HG03103 (cell line): ENCODE data around the gene SPATA25.

ENCODE experiments used
- ATAC-seq: cut with Tn5 transposase; IDR thresholded peaks from one replicate; pipeline ENCODE4 v1.9.1; 2021; ENCODE audit warnings: low read depth; ENCODE audit not compliant: unreplicated experiment

SPATA25 gene

GRCh38 chr20:45873409-45874103 is 13.9 kb downstream of the SPATA25 start:
- no peak for ATAC-seq

DNA sequence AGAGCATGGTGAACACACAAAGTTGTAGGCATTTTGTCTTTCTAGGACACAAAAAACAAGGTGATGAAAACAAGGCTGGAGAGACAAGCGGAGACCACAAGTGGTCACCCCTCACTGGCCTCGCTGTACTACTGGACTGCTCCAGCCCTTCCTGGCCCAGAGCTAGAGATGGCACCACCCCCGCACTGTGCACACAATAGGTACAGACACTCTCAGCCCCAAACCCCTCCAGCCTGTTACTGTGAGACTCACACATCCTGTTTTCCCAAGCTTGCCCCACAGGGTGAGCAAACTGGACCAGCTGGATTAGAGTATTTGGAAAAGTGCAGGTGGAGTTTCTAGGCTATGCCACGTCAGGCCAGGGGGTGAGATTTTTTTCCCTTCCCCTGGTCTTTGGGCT is 14.8 kb downstream of the SPATA25 start:
- no peak for ATAC-seq

DNA sequence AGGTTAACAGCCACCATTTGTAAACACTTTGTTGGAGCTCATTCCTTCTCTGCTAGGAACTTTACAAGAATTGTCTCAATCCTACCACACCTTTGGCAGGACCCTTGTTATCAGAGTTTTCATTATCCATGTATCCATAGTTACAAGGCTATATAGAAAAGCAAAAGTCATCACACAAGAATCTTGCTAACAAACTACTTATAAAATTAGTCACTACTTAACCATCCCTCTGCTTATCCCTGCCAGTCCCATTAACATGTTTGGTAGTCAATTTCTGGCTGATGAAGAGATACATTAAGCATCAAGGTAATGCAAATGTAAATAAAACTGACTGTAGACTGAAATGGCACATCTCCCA is 19.6 kb downstream of the SPATA25 start:
- no peak for ATAC-seq

DNA sequence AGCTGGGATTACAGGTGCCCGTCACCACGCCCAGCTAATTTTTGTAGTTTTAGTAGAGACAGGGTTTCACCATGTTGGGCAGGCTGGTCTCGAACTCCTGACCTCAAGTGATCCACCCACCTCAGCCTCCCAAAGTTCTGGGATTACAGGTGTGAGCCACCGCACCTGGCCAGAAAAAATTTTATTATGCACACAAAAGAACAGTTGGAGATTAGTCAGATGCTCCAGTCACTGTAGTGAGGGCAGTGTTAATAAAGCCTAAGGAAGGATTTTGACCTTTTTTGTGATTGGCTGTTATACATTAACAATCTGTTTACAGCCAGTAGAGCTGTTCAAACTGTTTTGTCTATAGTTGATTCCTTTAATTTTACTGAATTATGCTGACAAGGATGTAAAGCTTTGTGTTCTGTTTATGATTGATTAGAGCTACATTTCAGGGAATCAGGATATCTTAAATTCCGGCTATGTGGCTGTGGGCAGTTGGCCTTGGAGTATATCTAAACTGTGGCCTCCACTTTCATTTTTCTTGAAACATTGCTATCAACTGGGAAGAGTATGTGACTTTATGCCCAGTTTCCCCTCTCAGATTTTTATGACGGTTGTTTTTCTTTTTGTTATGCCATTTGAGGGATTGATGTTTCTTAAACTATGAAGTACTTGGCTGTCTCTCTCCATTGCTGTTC is 20.1 kb downstream of the SPATA25 start:
- no peak for ATAC-seq

DNA sequence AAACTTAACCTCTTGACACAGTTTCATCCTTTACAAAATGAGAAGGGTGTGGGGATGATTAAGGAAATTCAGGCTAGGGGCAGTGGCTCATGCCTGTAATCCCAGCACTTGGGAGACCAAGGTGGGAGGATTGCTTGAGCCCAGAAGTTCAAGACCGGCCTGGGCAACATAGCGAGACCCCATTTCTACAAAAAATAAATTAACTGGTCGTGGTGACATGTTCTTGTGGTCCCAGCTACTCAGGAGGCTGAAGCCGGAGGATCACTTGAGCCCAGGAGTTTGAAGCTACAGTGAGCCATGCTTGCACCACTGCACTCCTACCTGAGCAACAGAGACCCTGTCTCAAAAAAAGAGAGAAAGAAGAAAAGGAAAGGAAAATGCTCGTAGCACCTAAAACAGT is 21.0 kb downstream of the SPATA25 start:
- no peak for ATAC-seq

GRCh38 chr20:45863543-45864470 is 23.6 kb downstream of the SPATA25 start:
- ATAC-seq: no peak

- ATAC-seq: no peak
Observed at GRCh38 chr20:45861221-45862075, 26.0 kb downstream of the SPATA25 start.

- no peak for ATAC-seq
Observed at GRCh38 chr20:45860560-45861220, 26.7 kb downstream of the SPATA25 start.

GRCh38 chr20:45859916-45860315 is 27.5 kb downstream of the SPATA25 start:
- no peak for ATAC-seq

DNA sequence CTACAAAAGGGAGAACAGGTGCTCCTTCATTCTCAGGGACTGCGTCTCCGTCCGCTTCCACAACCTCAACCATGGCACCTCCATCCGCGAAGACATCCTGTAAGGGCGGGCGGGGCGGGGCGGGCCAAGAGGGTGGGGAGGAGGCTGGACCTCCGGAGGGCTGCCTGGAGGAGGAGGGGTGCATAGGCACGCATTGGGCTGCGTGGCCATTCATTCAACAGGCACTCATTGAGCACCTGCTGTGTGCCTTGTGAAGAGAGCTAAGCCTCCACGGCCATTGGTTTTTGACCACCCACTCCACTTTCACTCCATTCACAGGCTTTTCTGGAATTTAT is 29.6 kb downstream of the SPATA25 start:
- ATAC-seq: peak; percentile 26

GRCh38 chr20:45857114-45857881 is 30.1 kb downstream of the SPATA25 start, which contains the start of the genes ACOT8 and ZSWIM3:
TSS of gene ACOT8 (minus strand) at chr20:45857392. CDS start at chr20:45857315, 77 bp downstream.
TSS of gene ZSWIM3 (plus strand) at chr20:45857614. CDS start at chr20:45857826, 212 bp downstream.
- ATAC-seq: peak; percentile 94

- no peak for ATAC-seq
Observed at GRCh38 chr20:45853484-45853883, 33.9 kb downstream of the SPATA25 start.

- no peak for ATAC-seq
Observed at GRCh38 chr20:45852326-45852725, 35.1 kb downstream of the SPATA25 start.

DNA sequence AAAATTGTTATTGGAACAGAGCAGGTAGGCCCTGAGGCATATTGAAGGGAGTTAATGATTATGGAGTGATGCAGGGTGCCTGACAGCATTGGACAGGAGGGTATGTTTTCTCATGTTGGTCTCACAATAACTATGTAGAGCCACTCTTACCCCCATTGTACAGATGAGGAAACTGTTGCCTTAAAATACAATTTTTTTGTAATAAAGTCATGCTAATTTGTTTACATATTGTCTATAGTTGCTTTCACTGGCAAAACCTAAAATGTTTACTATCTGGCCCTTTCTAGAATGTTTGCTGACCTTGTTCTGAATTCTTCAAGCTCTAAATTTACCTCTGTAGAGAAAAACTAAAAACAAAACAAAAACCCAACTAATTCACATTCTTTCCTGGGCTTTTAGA is 35.9 kb downstream of the SPATA25 start:
- no peak for ATAC-seq

GRCh38 chr20:45850926-45851325 is 36.5 kb downstream of the SPATA25 start:
- ATAC-seq: no peak

DNA sequence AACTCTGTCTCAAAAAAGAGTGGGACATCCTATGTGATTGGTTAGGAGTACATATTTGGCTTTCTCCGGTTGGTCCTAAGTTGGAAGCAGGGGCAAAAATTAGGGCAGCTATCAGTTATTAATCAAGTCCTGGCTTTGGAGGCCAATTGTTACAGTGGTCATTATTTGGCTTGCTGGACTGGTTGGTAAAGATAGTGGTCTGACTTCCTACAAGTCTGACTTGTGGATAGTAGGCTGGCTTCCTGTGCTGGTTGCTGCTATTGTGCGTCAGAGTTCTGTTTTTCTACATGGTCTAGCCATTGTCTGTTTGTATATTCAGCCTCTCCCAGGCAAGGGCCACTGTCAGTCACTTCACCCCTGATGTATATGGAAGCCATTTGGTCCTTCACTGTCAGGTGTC is 37.2 kb downstream of the SPATA25 start:
- no peak for ATAC-seq

GRCh38 chr20:45848969-45849582 is 38.3 kb downstream of the SPATA25 start:
- no peak for ATAC-seq

- ATAC-seq: no peak
Observed at GRCh38 chr20:45848421-45848820, 39.0 kb downstream of the SPATA25 start.

DNA sequence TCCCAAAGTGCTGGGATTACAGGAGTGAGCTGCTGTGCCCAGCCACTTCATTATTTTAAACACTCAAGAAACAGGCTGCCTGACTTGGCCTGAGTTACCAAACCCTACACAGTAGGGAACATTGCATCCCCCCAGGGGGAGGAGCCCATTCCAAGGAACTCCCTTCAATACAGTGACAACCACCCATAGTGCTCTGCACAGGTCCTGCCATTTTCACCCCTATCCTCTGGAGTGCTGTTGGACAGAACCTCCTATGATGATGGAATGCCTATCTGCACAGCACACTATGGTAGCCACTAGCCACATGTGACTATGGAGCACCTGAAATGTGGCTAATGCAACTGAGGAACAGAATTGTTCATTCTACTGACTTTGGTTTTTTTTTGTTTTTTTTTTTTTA is 42.0 kb downstream of the SPATA25 start:
- ATAC-seq: no peak
